Hepatocyte (in vitro differentiated cells): ENCODE data around the gene ADPRH. TPM values are rescaled to one million over a fixed set of nuclear protein-coding genes. Genes with fewer than 3 reads are reported as not detected.

Experiments
- DNase-seq: peaks from one replicate; pipeline ENCODE4 v3.0.0-alpha.2; 2016; ENCODE audit warnings: low spot score
- H2AFZ ChIP-seq: fragments of 200-600 bp; sonication (generic); 2 replicates; pipeline ENCODE4 v1.6.0; 2016; ENCODE audit warnings: antibody characterized with exemption, mild to moderate bottlenecking
- H3K27ac ChIP-seq: fragments of 200-600 bp; sonication (generic); 2 replicates; pipeline ENCODE4 v1.5.1; 2016; ENCODE audit warnings: mild to moderate bottlenecking
- H3K27me3 ChIP-seq: fragments of 200-600 bp; sonication (generic); 2 replicates; pipeline ENCODE4 v1.6.1; 2016
- H3K36me3 ChIP-seq: fragments of 200-600 bp; sonication (generic); replicated peaks from 2 replicates; pipeline ENCODE4 v1.5.1; 2016; ENCODE audit warnings: low read depth; ENCODE audit not compliant: insufficient read depth
- H3K4me1 ChIP-seq: fragments of 200-600 bp; sonication (generic); 2 replicates; pipeline ENCODE4 v1.5.1; 2016; ENCODE audit warnings: mild to moderate bottlenecking, moderate library complexity; ENCODE audit not compliant: insufficient read depth
- H3K4me2 ChIP-seq: fragments of 200-600 bp; sonication (generic); 2 replicates; pipeline ENCODE4 v1.6.0; 2016
- H3K4me3 ChIP-seq: fragments of 200-600 bp; sonication (generic); 2 replicates; pipeline ENCODE4 v1.5.1; 2016; ENCODE audit warnings: mild to moderate bottlenecking
- H3K79me2 ChIP-seq: fragments of 200-600 bp; sonication (generic); 2 replicates; pipeline ENCODE4 v1.6.0; 2017; ENCODE audit warnings: mild to moderate bottlenecking
- H3K9me2 ChIP-seq: fragments of 200-600 bp; sonication (generic); replicated peaks from 2 replicates; pipeline ENCODE4 v1.6.0; 2017; ENCODE audit warnings: mild to moderate bottlenecking; ENCODE audit not compliant: insufficient read depth
- H3K9me3 ChIP-seq: fragments of 200-600 bp; sonication (generic); 2 replicates; pipeline ENCODE4 v1.5.1; 2016; ENCODE audit warnings: low read depth, mild to moderate bottlenecking
- H4K20me1 ChIP-seq: fragments of 200-600 bp; sonication (generic); 2 replicates; pipeline ENCODE4 v1.6.0; 2016; ENCODE audit warnings: mild to moderate bottlenecking; ENCODE audit not compliant: insufficient read depth, poor library complexity, severe bottlenecking
- EZH2 ChIP-seq: fragments of 200-600 bp; sonication (generic); IDR thresholded peaks from 2 replicates; pipeline ENCODE4 v1.6.1; 2016; ENCODE audit warnings: antibody characterized with exemption, mild to moderate bottlenecking, borderline replicate concordance
- EZH2phosphoT487 ChIP-seq: fragments of 200-600 bp; sonication (generic); IDR thresholded peaks from one replicate; pipeline ENCODE4 v1.6.1; 2018; ENCODE audit warnings: antibody characterized with exemption, mild to moderate bottlenecking, low read depth, moderate library complexity; ENCODE audit not compliant: unreplicated experiment, severe bottlenecking
- WGBS: methylation state at CpG from one replicate; pipeline ENCODE4 v1.1.6; 2016; ENCODE audit warnings: low lambda C conversion rate; ENCODE audit errors: missing lambda C conversion rate; 5-methylcytosine and 5-hydroxymethylcytosine counted together
- polyA plus RNA-seq: library from polyadenylated mRNA; unstranded; fragments of >200 nt; fragmentation: Nextera tagmentation; extraction: Ambion mirVana; gene quantifications from 2 replicates; pipeline ENCODE4 v1.2.1, GENCODE V29; 2016
- total RNA-seq: library from RNA; depleted of rRNA; stranded (reverse); fragments of >200 nt; gene quantifications from 2 replicates; pipeline ENCODE4 v1.2.3, GENCODE V29; 2014
- TF ChIP-seq, protein P1 (sequence below): fragments of 200-600 bp; sonication (generic); IDR thresholded peaks from 2 replicates; pipeline ENCODE4 v1.5.1; 2016; ENCODE audit warnings: antibody characterized with exemption, mild to moderate bottlenecking; ENCODE audit not compliant: poor library complexity

ADPRH gene
- total and polyA plus RNA-seq, 2 experiments from 2014 or later: 1.5 to 1.8 TPM

GRCh38 chr3:119600732-119601131, 21.4 kb downstream of the ADPRH start:
- DNase-seq: no peak
- H3K79me2 ChIP-seq: no peaks in the 10 kb centered on the region
- H3K27me3 ChIP-seq: no peaks in the 10 kb centered on the region
- no peak for TF ChIP-seq EZH2
- TF ChIP-seq, protein P1, sequence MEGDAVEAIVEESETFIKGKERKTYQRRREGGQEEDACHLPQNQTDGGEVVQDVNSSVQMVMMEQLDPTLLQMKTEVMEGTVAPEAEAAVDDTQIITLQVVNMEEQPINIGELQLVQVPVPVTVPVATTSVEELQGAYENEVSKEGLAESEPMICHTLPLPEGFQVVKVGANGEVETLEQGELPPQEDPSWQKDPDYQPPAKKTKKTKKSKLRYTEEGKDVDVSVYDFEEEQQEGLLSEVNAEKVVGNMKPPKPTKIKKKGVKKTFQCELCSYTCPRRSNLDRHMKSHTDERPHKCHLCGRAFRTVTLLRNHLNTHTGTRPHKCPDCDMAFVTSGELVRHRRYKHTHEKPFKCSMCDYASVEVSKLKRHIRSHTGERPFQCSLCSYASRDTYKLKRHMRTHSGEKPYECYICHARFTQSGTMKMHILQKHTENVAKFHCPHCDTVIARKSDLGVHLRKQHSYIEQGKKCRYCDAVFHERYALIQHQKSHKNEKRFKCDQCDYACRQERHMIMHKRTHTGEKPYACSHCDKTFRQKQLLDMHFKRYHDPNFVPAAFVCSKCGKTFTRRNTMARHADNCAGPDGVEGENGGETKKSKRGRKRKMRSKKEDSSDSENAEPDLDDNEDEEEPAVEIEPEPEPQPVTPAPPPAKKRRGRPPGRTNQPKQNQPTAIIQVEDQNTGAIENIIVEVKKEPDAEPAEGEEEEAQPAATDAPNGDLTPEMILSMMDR: no peak
- no peak for TF ChIP-seq EZH2phosphoT487
- H3K27ac ChIP-seq: no peak overlapping the region
- no peaks in the 10 kb centered on the region for H4K20me1 ChIP-seq
- 65% methylated on average over 5 of the region's 5 CpGs for WGBS
- no peak overlapping the region for H2AFZ ChIP-seq
- H3K9me3 ChIP-seq: no peaks in the 10 kb centered on the region
- peaks cover 16% of the 10 kb centered on the region for H3K4me1 ChIP-seq
- no peaks in the 10 kb centered on the region for H3K9me2 ChIP-seq
- no peak overlapping the region for H3K4me2 ChIP-seq
- no peak overlapping the region for H3K4me3 ChIP-seq
- H3K36me3 ChIP-seq: no peaks in the 10 kb centered on the region

DNA sequence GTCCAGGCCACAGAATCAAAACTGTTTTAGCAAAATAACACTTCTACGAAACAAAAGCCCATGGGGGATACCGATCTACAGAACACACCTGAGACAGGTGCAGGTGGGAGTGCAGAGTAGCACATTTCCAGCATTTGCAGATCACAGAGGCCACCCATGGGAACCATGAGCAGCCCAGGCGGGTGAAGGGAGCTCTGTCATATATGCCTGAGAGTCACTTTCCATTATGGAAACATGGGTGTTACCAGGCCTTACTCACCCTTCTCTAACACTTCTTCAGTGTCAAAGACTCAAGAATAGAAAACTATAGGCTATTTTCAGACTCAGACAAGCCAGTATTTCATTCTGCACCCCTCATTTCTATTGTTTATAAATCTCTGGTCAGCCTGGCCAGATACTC, 21.9 kb downstream of the ADPRH start:
- Histone ChIP-seq H2AFZ (no peak overlapping the region), H3K9me2 (no peaks in the 10 kb centered on the region), H3K27ac (no peak overlapping the region), H3K36me3 (no peaks in the 10 kb centered on the region), H3K4me1 (peaks cover 16% of the 10 kb centered on the region), H3K4me2 (no peak overlapping the region), H3K79me2 (no peaks in the 10 kb centered on the region), H3K27me3 (no peaks in the 10 kb centered on the region), H3K4me3 (no peak overlapping the region), H4K20me1 (no peaks in the 10 kb centered on the region), H3K9me3 (no peaks in the 10 kb centered on the region)
- 85% methylated on average over 3 of the region's 3 CpGs for WGBS
- TF ChIP-seq, protein P1: no peak
- TF ChIP-seq EZH2: no peak
- TF ChIP-seq EZH2phosphoT487: no peak
- DNase-seq: no peak

GRCh38 chr3:119602676-119603075, 23.4 kb downstream of the ADPRH start:
- no peak overlapping the region for H2AFZ ChIP-seq
- 61% methylated on average over 1 of the region's 1 CpG for WGBS
- no peak for DNase-seq
- no peak overlapping the region for H3K27ac ChIP-seq
- no peak overlapping the region for H3K4me3 ChIP-seq
- no peak for TF ChIP-seq EZH2
- TF ChIP-seq, protein P1: no peak
- no peak for TF ChIP-seq EZH2phosphoT487
- no peaks in the 10 kb centered on the region for H4K20me1 ChIP-seq
- no peaks in the 10 kb centered on the region for H3K79me2 ChIP-seq
- no peak overlapping the region for H3K4me2 ChIP-seq
- H3K36me3 ChIP-seq: no peaks in the 10 kb centered on the region
- H3K27me3 ChIP-seq: no peaks in the 10 kb centered on the region
- no peaks in the 10 kb centered on the region for H3K9me3 ChIP-seq
- H3K9me2 ChIP-seq: no peaks in the 10 kb centered on the region
- peaks cover 10% of the 10 kb centered on the region for H3K4me1 ChIP-seq

DNA sequence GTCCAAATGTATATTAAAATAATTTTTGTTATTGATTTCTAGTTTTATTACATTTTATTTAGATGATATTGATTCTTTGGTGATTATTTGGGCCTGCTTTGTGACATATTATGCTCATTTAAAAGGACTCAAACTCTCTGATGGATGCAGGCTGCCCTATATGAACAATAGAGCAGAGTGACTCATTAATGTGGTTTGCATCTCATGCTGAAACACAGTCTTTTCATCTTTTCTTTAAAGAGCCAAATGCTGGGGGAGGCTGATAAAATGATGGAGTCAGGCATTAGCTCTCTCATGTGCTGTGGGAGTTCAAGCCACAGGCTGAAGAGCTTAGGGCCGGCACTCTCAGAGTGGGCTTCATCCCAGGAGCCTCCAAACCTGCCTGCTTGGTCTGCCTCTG, 25.6 kb downstream of the ADPRH start:
- H3K36me3 ChIP-seq: no peaks in the 10 kb centered on the region

More for the DNA sequence above, 25.6 kb downstream of the ADPRH start:
- no peaks in the 10 kb centered on the region for H3K9me3 ChIP-seq
- 79% methylated on average over 1 of the region's 1 CpG for WGBS
- H2AFZ ChIP-seq: no peak overlapping the region
- no peak for DNase-seq
- H3K79me2 ChIP-seq: no peaks in the 10 kb centered on the region
- no peaks in the 10 kb centered on the region for H3K4me1 ChIP-seq
- no peak overlapping the region for H3K4me3 ChIP-seq
- no peaks in the 10 kb centered on the region for H3K9me2 ChIP-seq
- no peaks in the 10 kb centered on the region for H3K27me3 ChIP-seq
- no peak overlapping the region for H3K27ac ChIP-seq
- TF ChIP-seq, protein P1: no peak
- TF ChIP-seq EZH2phosphoT487: no peak
- no peak for TF ChIP-seq EZH2
- H3K4me2 ChIP-seq: no peak overlapping the region
- no peaks in the 10 kb centered on the region for H4K20me1 ChIP-seq
